GM19438 (cell line): ENCODE results near the gene YBX3.
"Not testable (repeated sequence)": the region's sequence is repeated elsewhere in the genome, so short reads cannot be mapped to it uniquely, and the experiment has no call there.

Experiments used
- ATAC-seq: cut with Tn5 transposase; IDR thresholded peaks from one replicate; pipeline ENCODE4 v1.9.1; 2021; ENCODE audit warnings: low read depth; ENCODE audit not compliant: unreplicated experiment

The YBX3 gene

GRCh38 chr12:10722905-10723746 lies at the start of gene YBX3:
YBX3 (minus strand) TSS chr12:10723323; CDS start chr12:10723111, 212 bp downstream.
- peak; percentile 58 for ATAC-seq

- no peak for ATAC-seq
Measured at GRCh38 chr12:10771132-10771733, 48.1 kb upstream of the YBX3 start.

GRCh38 chr12:10759657-10760056 lies 36.5 kb upstream of the YBX3 start:
- ATAC-seq: no peak

GRCh38 chr12:10756194-10756593 lies 33.1 kb upstream of the YBX3 start:
- no peak for ATAC-seq

- no peak for ATAC-seq
Measured at GRCh38 chr12:10753059-10753458, 29.9 kb upstream of the YBX3 start.

- ATAC-seq: no peak
Measured at GRCh38 chr12:10750385-10750727, 27.2 kb upstream of the YBX3 start.

GRCh38 chr12:10749700-10750384 lies 26.7 kb upstream of the YBX3 start:
- peak; percentile 93 for ATAC-seq

- ATAC-seq: no peak
Measured at GRCh38 chr12:10747730-10748129, 24.6 kb upstream of the YBX3 start.

GRCh38 chr12:10743420-10743819 lies 20.3 kb upstream of the YBX3 start:
- ATAC-seq: not testable (repeated sequence)

GRCh38 chr12:10741845-10742244 lies 18.7 kb upstream of the YBX3 start:
- no peak for ATAC-seq

- ATAC-seq: no peak
Measured at GRCh38 chr12:10740182-10740581, 17.1 kb upstream of the YBX3 start.

- no peak for ATAC-seq
Measured at GRCh38 chr12:10739157-10740118, 16.3 kb upstream of the YBX3 start.

- no peak for ATAC-seq
Measured at GRCh38 chr12:10737249-10737648, 14.1 kb upstream of the YBX3 start.

- no peak for ATAC-seq
Measured at GRCh38 chr12:10736463-10736862, 13.3 kb upstream of the YBX3 start.

- ATAC-seq: no peak
Measured at GRCh38 chr12:10735428-10735827, 12.3 kb upstream of the YBX3 start.

- ATAC-seq: no peak
Measured at GRCh38 chr12:10732549-10732948, 9.4 kb upstream of the YBX3 start.

- no peak for ATAC-seq
Measured at GRCh38 chr12:10732066-10732465, 8.9 kb upstream of the YBX3 start.

GRCh38 chr12:10730559-10730958 lies 7.4 kb upstream of the YBX3 start:
- no peak for ATAC-seq

- ATAC-seq: no peak
Measured at GRCh38 chr12:10728091-10728490, 5.0 kb upstream of the YBX3 start.

GRCh38 chr12:10726945-10727344 lies 3.8 kb upstream of the YBX3 start:
- ATAC-seq: no peak
